ENCODE results near the gene ABCG5. TPM values are rescaled to one million over a fixed set of nuclear protein-coding genes. Genes with fewer than 3 reads are reported as not detected.
A peak's percentile ranks its signal among the peaks of the same experiment; 100 is the strongest.

ABCG5 gene
- total RNA-seq, 1 experiment from 2014 or later: not detected

GRCh38 chr2:43800894-43801293 is 37.7 kb downstream of the ABCG5 start:
- no peak overlapping the region for H3K27ac Mint-ChIP-seq
- DNase-seq (ENCODE audit: low spot score) (no peak), ATAC-seq (no peak)
- ChIA-PET CTCF (interaction anchor here (1.0 kb wide), 1 partner anchor 196 kb away, joined by 4 read pairs; no protein-coding TSS in a partner anchor), POLR2A (no interaction called here)
- no peaks in the 10 kb centered on the region for H3K36me3 Mint-ChIP-seq
- no peaks in the 10 kb centered on the region for H3K27me3 Mint-ChIP-seq (ENCODE audit: low read depth)
- TF ChIP-seq HMGA2 (CRISPR knock-in tag; IDR thresholded peaks at IDR 0.05): peak; percentile 98
- TF ChIP-seq, protein P1, sequence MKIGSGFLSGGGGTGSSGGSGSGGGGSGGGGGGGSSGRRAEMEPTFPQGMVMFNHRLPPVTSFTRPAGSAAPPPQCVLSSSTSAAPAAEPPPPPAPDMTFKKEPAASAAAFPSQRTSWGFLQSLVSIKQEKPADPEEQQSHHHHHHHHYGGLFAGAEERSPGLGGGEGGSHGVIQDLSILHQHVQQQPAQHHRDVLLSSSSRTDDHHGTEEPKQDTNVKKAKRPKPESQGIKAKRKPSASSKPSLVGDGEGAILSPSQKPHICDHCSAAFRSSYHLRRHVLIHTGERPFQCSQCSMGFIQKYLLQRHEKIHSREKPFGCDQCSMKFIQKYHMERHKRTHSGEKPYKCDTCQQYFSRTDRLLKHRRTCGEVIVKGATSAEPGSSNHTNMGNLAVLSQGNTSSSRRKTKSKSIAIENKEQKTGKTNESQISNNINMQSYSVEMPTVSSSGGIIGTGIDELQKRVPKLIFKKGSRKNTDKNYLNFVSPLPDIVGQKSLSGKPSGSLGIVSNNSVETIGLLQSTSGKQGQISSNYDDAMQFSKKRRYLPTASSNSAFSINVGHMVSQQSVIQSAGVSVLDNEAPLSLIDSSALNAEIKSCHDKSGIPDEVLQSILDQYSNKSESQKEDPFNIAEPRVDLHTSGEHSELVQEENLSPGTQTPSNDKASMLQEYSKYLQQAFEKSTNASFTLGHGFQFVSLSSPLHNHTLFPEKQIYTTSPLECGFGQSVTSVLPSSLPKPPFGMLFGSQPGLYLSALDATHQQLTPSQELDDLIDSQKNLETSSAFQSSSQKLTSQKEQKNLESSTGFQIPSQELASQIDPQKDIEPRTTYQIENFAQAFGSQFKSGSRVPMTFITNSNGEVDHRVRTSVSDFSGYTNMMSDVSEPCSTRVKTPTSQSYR (CRISPR knock-in tag; IDR thresholded peaks at IDR 0.05): no peak
- no peaks in the 10 kb centered on the region for H3K4me1 Mint-ChIP-seq
- H3K4me3 Mint-ChIP-seq: no peak overlapping the region
- no peaks in the 10 kb centered on the region for H3K9me3 Mint-ChIP-seq

DNA sequence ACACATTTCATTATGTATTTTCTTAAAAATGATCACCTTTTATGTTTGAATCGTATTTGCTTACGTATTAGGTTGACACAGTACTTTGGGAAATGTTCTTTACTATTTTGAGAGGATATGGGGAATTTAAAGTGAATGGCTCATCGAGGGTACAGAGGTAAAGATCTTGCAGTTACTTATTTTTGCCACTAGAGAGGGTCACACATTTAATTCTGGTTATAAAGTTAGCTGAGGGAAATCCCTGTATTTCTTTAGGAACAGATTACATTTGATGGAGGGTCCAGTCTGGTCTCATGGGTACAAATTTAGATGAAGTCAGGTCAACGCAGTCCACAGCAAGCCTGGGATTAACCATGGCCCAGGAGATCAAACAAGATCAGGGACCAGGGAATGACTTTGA is 40.3 kb downstream of the ABCG5 start:
- Mint-ChIP-seq H3K4me1 (no peaks in the 10 kb centered on the region), H3K27me3 (ENCODE audit: low read depth) (no peaks in the 10 kb centered on the region), H3K27ac (no peak overlapping the region), H3K9me3 (no peaks in the 10 kb centered on the region), H3K36me3 (no peaks in the 10 kb centered on the region), H3K4me3 (no peak overlapping the region)
- peak; percentile 56 for ATAC-seq
- CTCF ChIA-PET: interaction anchor here (0.8 to 1.7 kb wide), 11 partner anchors 8 to 193 kb away, joined by 3 to 13 read pairs (median 5); partner anchors contain the start of genes DYNC2LI1 and PLEKHH2
- DNase-seq (ENCODE audit: low spot score): no peak
- POLR2A ChIA-PET: no interaction called here
- no peak for TF ChIP-seq GRHL2 (CRISPR knock-in tag; IDR thresholded peaks at IDR 0.05; ENCODE audit: insufficient replicate concordance, severe bottlenecking)
- no peak for TF ChIP-seq FOXP1 (CRISPR knock-in tag; IDR thresholded peaks at IDR 0.05; ENCODE audit: borderline replicate concordance)
- TF ChIP-seq ATF3 (CRISPR knock-in tag; conservative IDR thresholded peaks at IDR 0.05): no peak
- TF ChIP-seq ZNF512 (CRISPR knock-in tag; IDR thresholded peaks at IDR 0.05; ENCODE audit: borderline replicate concordance): no peak
- TF ChIP-seq ERG (CRISPR knock-in tag; IDR thresholded peaks at IDR 0.05): no peak
- no peak for TF ChIP-seq RELA (CRISPR knock-in tag; IDR thresholded peaks at IDR 0.05; ENCODE audit: borderline replicate concordance)
- TF ChIP-seq, protein P2, sequence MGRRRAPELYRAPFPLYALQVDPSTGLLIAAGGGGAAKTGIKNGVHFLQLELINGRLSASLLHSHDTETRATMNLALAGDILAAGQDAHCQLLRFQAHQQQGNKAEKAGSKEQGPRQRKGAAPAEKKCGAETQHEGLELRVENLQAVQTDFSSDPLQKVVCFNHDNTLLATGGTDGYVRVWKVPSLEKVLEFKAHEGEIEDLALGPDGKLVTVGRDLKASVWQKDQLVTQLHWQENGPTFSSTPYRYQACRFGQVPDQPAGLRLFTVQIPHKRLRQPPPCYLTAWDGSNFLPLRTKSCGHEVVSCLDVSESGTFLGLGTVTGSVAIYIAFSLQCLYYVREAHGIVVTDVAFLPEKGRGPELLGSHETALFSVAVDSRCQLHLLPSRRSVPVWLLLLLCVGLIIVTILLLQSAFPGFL (CRISPR knock-in tag; IDR thresholded peaks at IDR 0.05; ENCODE audit: borderline replicate concordance): no peak
- TF ChIP-seq JAZF1 (CRISPR knock-in tag; IDR thresholded peaks at IDR 0.05): no peak
- no peak for TF ChIP-seq JUN (CRISPR knock-in tag; IDR thresholded peaks at IDR 0.05)
- TF ChIP-seq, protein P3, sequence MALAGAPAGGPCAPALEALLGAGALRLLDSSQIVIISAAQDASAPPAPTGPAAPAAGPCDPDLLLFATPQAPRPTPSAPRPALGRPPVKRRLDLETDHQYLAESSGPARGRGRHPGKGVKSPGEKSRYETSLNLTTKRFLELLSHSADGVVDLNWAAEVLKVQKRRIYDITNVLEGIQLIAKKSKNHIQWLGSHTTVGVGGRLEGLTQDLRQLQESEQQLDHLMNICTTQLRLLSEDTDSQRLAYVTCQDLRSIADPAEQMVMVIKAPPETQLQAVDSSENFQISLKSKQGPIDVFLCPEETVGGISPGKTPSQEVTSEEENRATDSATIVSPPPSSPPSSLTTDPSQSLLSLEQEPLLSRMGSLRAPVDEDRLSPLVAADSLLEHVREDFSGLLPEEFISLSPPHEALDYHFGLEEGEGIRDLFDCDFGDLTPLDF (CRISPR knock-in tag; IDR thresholded peaks at IDR 0.05): no peak
- TF ChIP-seq ZNF416 (CRISPR knock-in tag; IDR thresholded peaks at IDR 0.05): no peak
- TF ChIP-seq TEAD4 (CRISPR knock-in tag; IDR thresholded peaks at IDR 0.05): no peak
- no peak for TF ChIP-seq NFATC4 (CRISPR knock-in tag; IDR thresholded peaks at IDR 0.05)
- no peak for TF ChIP-seq KAT7 (CRISPR knock-in tag; IDR thresholded peaks at IDR 0.05; ENCODE audit: borderline replicate concordance)
- TF ChIP-seq, protein P4, sequence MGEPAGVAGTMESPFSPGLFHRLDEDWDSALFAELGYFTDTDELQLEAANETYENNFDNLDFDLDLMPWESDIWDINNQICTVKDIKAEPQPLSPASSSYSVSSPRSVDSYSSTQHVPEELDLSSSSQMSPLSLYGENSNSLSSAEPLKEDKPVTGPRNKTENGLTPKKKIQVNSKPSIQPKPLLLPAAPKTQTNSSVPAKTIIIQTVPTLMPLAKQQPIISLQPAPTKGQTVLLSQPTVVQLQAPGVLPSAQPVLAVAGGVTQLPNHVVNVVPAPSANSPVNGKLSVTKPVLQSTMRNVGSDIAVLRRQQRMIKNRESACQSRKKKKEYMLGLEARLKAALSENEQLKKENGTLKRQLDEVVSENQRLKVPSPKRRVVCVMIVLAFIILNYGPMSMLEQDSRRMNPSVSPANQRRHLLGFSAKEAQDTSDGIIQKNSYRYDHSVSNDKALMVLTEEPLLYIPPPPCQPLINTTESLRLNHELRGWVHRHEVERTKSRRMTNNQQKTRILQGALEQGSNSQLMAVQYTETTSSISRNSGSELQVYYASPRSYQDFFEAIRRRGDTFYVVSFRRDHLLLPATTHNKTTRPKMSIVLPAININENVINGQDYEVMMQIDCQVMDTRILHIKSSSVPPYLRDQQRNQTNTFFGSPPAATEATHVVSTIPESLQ (CRISPR knock-in tag; IDR thresholded peaks at IDR 0.05): no peak
- TF ChIP-seq, protein P5, sequence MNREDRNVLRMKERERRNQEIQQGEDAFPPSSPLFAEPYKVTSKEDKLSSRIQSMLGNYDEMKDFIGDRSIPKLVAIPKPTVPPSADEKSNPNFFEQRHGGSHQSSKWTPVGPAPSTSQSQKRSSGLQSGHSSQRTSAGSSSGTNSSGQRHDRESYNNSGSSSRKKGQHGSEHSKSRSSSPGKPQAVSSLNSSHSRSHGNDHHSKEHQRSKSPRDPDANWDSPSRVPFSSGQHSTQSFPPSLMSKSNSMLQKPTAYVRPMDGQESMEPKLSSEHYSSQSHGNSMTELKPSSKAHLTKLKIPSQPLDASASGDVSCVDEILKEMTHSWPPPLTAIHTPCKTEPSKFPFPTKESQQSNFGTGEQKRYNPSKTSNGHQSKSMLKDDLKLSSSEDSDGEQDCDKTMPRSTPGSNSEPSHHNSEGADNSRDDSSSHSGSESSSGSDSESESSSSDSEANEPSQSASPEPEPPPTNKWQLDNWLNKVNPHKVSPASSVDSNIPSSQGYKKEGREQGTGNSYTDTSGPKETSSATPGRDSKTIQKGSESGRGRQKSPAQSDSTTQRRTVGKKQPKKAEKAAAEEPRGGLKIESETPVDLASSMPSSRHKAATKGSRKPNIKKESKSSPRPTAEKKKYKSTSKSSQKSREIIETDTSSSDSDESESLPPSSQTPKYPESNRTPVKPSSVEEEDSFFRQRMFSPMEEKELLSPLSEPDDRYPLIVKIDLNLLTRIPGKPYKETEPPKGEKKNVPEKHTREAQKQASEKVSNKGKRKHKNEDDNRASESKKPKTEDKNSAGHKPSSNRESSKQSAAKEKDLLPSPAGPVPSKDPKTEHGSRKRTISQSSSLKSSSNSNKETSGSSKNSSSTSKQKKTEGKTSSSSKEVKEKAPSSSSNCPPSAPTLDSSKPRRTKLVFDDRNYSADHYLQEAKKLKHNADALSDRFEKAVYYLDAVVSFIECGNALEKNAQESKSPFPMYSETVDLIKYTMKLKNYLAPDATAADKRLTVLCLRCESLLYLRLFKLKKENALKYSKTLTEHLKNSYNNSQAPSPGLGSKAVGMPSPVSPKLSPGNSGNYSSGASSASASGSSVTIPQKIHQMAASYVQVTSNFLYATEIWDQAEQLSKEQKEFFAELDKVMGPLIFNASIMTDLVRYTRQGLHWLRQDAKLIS (CRISPR knock-in tag; IDR thresholded peaks at IDR 0.05; ENCODE audit: borderline replicate concordance): no peak
- TF ChIP-seq, protein P6, sequence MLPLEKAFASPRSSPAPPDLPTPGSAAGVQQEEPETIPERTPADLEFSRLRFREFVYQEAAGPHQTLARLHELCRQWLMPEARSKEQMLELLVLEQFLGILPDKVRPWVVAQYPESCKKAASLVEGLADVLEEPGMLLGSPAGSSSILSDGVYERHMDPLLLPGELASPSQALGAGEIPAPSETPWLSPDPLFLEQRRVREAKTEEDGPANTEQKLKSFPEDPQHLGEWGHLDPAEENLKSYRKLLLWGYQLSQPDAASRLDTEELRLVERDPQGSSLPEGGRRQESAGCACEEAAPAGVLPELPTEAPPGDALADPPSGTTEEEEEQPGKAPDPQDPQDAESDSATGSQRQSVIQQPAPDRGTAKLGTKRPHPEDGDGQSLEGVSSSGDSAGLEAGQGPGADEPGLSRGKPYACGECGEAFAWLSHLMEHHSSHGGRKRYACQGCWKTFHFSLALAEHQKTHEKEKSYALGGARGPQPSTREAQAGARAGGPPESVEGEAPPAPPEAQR (CRISPR knock-in tag; IDR thresholded peaks at IDR 0.05): no peak
